OCI-LY3 (cell line): ENCODE results near the gene TOGARAM1.

ENCODE experiments used
- CTCF ChIP-seq: fragments of 200-600, 300-600 bp; sonication (generic); IDR thresholded peaks from 2 replicates; pipeline ENCODE4 v1.5.1; 2014; ENCODE audit warnings: antibody characterized with exemption, low read length, low read depth
- EZH2phosphoT487 ChIP-seq: fragments of 200-600 bp; shearing (Covaris generic); IDR thresholded peaks from 2 replicates; pipeline ENCODE4 v1.6.1; 2018; ENCODE audit warnings: antibody characterized with exemption, mixed run types, low read depth

GRCh38 chr14:44951051-44951450 is 10.9 kb upstream of the TOGARAM1 start:
- TF ChIP-seq CTCF (no peak), EZH2phosphoT487 (no peak)
